Inflammatory macrophage (primary cell): ENCODE results near the gene GNB5.

Experiments used
- DNase-seq, 2 donors: peaks; one replicate each; pipeline ENCODE4 v3.0.0-alpha.2; 2020 to 2022

Gene GNB5

GRCh38 chr15:52164631-52165265 is 26.4 kb downstream of the GNB5 start:
- DNase-seq: no peak

GRCh38 chr15:52163321-52164190 is 27.6 kb downstream of the GNB5 start:
- DNase-seq: no peak

DNA sequence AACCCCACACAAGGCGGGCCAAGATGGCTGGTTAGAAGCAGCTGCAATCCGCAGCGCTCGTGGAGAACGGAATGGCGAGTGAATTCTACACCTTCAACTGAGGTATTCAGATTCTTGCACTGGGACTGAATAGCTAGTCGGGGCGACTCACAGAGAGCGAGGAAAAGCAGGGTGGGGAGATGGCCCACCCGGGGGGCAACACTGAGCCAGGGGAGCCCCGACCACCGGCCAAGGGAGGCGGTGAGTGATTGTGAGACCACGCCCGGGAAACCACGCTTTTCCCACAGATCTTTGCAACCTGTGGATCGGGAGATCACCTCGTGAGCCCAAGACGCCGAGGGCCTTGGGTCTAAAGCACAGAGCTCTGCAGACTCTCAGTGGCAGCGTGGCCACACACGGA is 28.3 kb downstream of the GNB5 start:
- no peak for DNase-seq

DNA sequence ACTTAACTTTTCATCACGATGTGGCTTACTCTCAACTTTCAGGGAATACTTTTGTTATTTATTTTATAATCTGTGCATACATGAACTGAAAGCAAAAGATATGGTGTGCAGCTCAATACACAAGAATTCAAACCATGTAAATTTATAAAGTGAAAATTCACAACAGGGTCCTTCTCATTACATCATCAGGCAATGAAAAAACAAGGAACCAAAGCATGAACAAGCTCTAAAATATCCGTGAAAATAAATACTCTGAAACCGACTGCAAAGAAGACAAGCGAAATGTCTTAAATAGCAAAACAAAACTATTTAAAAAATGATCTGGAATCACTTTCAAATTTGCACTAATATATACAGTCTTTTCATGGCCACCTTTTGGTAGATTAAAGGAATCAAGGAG is 28.9 kb downstream of the GNB5 start:
- no peak for DNase-seq

DNA sequence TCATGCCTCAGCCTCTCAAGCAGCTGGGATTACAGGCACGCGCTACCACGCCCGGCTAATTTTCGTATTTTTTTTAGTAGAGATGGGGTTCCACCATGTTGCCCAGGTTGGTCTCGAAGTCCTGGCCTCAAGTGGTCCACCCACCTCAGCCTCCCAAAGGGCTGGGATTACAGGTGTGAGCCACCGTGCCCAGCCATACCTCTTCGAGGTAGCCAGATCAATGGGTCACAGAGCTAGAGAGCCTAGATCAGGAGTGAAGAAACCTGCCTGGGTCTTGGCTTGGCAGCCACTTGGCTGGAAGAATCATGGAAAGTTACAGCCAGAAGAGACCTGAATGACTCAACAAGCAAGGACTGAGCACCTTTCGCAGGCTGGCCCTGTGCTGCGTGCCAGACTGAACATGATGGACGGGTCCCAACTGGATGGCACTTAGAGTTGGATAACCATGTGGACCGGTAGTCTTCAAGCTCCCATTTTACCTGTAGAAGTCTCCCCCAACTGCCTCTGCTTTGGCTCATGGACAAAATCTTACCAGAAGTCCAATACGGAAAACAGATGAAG is 29.7 kb downstream of the GNB5 start:
- DNase-seq: no peak

DNA sequence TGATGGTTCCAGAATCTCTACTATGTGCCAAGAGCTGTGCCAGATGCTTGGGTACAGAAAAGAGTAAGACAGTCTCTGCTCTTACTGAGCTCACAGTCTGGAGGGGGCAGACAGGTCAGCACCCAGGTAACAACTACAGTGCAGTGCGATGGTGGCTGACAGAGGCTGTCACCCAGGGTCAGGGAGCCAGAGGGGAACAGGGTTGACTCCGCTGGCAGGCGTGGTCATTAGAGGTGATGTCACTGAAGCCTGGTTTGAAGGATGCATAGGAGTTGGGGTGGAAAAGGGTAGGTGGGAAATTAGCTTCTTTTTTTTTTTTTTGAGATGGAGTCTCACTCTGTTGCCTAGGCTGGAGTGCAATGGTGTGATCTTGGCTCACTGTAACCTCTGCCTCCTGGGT is 31.5 kb downstream of the GNB5 start:
- no peak for DNase-seq

GRCh38 chr15:52158084-52158765 is 33.0 kb downstream of the GNB5 start:
- no peak for DNase-seq

DNA sequence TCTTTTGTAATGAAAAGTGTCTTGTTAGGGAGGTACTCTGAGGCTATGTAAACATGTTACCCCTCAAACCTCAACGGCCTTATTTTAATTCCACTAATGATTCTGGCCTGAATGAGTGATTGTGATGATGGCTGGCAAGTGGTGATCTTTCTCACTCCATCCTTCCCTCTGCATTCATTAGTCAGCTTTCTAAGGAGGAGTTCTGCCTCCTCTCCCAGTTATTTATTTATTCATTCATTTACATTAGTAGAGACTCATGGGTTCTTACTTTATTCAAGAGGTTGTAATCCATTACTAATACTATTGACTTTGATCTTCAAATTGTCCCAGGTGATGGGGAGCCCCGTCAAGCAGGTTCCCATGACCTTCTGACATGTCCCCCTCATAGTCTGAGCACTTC is 35.3 kb downstream of the GNB5 start:
- no peak for DNase-seq

DNA sequence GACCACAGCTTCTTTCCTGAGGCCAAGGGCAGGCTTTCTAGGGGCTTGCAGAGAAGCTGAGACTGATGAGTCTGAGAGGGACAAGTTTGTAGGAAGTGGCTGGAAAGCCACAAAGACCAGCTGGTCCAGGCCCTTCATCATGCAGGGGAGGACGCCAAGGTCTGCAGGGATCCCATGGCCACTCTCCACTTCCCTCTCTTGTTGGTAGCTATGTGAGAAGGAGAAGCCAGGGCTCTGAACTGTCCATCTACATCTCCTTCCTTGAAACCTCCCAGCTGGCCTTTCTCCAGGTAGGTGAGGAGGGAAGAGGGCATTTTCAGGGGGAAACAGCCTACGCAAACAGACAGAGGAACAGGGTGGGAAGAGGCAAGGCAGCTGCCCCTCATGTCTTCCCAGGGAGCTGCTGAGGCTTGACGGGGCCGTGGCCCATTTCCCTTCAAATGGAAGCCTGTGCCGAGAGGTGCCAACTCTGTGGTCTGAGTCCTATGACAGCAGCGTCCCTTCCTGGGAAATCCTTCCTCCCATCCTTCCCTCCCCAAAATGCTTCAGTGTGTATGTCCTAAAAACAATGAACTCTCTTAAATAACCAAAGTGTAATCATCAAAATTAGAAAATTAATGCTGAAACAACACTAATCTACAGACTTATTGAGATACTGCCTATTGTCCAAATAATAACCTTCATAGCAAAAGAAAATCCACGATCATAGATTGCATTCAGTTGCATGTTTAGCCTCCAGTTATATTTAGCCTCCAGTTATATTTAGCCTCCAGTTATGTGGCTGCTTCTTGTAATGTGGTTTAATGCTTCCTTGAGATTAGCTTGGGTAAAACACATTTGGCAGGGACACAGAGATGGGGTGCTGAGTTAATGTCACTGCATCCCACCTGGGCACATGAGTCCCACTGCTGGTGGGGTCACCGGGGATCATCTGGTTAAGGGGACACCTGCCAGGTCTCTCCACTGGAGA is 36.0 kb downstream of the GNB5 start:
- DNase-seq: peak; percentile 37 to 58

- no peak for DNase-seq
Observed at GRCh38 chr15:52153900-52154895, 37.0 kb downstream of the GNB5 start.

DNA sequence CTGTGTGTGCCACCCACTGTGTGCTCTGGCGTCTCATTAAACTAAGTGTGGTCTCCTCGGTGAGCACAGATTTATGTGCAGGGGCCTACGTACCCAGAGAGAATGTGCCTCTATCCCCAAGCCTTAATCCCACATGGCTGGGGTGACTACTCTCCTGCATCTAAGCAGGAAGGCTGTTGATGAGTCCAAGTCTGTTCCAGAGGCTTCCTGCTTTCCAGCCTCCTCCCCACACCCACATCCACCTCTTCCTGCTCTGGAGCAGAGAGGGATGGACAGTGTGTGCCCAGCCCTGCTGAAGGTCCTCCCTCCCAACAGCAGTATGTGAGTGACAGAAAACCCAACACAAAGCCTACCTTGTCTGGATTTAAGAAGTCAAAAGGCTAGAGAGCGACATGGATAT is 39.8 kb downstream of the GNB5 start:
- DNase-seq: no peak

GRCh38 chr15:52150871-52151270 is 40.3 kb downstream of the GNB5 start:
- DNase-seq: no peak

DNA sequence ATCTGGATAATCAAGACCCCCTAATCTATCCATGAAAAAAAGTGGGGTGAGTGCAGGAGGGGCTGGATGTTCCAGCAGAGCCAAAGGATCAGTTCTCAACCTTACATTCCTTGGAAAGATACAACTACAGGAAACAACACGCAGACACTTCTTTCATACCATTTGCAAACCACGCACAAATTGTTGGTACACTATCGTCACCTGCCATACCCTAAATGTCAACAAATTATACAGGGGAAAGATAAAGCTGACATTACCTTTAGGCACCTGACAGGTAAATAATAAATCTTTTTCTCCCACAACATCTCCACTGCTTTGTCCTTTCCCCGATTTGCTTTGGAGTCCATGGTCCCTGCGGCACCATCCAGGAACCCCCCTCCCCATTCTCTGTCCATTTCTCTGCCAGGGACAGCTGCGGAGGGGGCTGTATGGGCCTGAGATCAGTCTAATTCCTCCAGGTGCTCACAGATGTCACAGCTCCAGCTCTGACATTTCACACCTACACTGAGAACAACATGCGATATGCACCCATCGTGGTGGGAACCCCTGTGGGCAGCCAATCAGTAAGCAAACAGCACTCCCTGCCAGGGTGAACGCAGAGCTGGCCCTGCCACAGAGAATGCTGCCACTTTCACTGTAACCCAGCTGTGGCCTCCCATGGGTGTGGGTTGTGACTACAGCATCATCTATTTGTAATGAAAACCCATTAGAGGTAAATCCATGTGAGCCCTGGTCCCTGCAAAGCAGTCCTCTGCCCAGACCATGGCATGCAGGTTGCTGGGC is 41.0 kb downstream of the GNB5 start:
- DNase-seq: no peak

DNA sequence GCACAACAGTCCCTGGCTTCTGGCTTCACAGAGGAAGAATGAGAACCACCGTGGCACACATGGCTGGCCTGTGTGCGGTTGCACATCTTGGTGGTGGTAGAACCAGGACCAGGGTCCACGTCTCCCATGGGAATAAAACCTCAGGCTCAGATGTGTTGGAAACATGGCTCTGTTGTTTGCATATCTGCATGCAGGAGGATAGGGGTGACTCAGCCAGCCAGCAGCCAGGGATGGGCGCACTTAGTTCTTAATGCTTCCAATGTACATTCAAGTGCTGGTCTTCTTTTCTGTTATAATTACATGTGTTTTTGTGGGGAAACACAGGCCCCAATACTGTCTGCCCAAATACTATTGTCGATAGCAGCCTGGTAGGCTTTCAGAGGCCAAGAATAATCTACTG is 42.8 kb downstream of the GNB5 start:
- no peak for DNase-seq

DNA sequence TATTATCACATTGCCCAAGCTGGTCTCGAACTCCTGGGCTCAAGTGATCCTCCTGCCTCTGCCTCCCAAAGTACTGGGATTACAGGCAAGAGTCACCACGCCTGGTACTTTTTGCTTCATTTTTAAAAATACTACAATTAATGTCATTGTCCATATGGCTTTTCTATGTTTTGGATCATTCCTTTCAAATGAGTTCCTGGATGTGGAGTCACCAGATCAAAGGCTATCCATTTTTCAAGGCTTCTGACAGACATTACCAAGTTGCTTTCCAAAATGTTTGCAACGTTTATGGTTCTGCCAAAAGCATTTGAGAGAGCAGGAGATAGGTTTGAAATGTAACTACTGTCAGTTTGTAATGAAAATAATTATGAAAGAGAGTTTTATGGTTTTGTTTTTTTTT is 44.4 kb downstream of the GNB5 start:
- DNase-seq: no peak

DNA sequence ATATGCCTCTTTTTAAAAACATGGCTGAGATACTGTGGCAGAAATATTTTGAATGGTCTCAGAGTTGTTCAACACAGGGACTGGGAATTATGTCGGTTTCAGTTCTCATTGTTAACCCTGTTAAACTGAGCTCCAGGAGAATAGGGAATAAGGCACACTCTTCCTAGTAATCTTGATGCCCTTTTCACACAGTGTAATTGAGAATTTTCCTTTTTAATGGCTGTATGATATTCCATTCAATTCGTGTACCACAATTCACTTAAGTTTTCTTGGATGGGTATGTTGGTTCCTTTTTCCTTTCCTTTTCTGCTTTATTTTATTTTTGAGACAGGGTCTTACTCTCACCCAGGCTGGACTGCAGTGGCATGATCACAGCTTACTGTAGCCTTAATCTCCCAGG is 44.9 kb downstream of the GNB5 start:
- DNase-seq: no peak

DNA sequence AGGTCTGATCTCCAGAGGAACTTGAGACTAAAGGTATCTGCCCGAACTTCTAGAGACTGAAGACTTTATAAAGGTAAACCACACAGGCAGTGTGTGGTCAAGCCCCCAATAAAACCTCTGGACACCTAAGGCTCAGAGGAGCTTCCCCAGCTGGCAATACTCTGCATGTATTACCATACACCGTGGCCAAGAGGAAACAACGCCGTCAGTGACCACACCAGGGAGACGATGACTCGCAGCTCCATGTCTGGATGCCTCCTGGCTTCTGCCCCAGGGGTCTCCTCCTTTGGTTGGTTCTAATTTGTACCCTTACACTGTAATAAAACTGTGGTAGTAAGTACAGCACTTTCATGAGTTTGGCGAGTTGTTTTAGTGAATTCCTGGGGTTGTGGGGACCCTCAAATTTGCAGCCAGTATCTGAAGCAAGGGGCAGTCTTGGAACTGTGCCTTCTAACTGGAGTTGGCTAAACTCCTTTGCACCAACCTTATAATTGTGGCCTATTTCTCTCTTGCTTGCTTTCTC is 46.5 kb downstream of the GNB5 start:
- no peak for DNase-seq

- no peak for DNase-seq
Observed at GRCh38 chr15:52143873-52144272, 47.3 kb downstream of the GNB5 start.

DNA sequence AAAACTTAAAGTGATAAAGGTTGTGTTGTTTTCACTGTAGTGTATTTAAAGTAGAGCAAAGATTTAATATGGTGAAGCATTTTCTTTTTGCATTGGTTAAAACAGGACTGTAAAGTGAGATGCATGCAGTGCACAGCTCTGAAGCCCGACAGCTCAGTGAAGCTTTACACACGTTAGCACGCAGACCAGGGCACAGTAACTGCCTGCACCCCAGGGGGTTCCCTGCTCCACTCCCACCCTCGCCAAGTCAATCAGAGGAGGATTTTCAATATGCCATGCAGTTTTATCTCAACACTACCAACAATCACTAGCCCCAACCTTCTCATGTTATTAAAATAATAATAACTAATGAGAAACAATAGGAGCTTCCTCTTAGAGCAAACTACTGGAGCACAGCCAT is 50.5 kb downstream of the GNB5 start:
- DNase-seq: no peak
